Glomerular endothelial cell (primary cell): ENCODE data around the gene ITPR2. TPM values are rescaled to one million over a fixed set of nuclear protein-coding genes. Genes with fewer than 3 reads are reported as not detected.
"Not testable (repeated sequence)": the region's sequence is repeated elsewhere in the genome, so short reads cannot be mapped to it uniquely, and the experiment has no call there.

Experiments used
- DNase-seq: peaks from one replicate; pipeline ENCODE4 v3.0.0-alpha.2; 2011; ENCODE audit warnings: low read depth, low spot score; ENCODE audit errors: extremely low read depth
- total RNA-seq: library from RNA; depleted of rRNA; stranded (reverse); fragments of >200 nt; gene quantifications from 2 replicates; pipeline ENCODE4 v1.2.3, GENCODE V29; 2015

Gene ITPR2
- total RNA-seq, 1 donor from 2014 or later = 39.7 TPM

- no peak for DNase-seq
Observed at GRCh38 chr12:26767116-26767515, 65.9 kb downstream of the ITPR2 start.

- DNase-seq = no peak
Observed at GRCh38 chr12:26762186-26762585, 70.8 kb downstream of the ITPR2 start.

- no peak for DNase-seq
Observed at GRCh38 chr12:26761775-26762174, 71.2 kb downstream of the ITPR2 start.

GRCh38 chr12:26760657-26761293 is 72.2 kb downstream of the ITPR2 start:
- no peak for DNase-seq

GRCh38 chr12:26755362-26755761 is 77.6 kb downstream of the ITPR2 start:
- not testable (repeated sequence) for DNase-seq

GRCh38 chr12:26754148-26754547 is 78.8 kb downstream of the ITPR2 start:
- no peak for DNase-seq

- DNase-seq = no peak
Observed at GRCh38 chr12:26751179-26751578, 81.8 kb downstream of the ITPR2 start.

GRCh38 chr12:26750531-26751175 is 82.3 kb downstream of the ITPR2 start:
- DNase-seq = no peak

GRCh38 chr12:26749781-26750180 is 83.2 kb downstream of the ITPR2 start:
- no peak for DNase-seq

GRCh38 chr12:26748741-26749431 is 84.1 kb downstream of the ITPR2 start:
- no peak for DNase-seq

GRCh38 chr12:26748412-26748740 is 84.6 kb downstream of the ITPR2 start:
- DNase-seq = no peak

GRCh38 chr12:26746121-26746714 is 86.8 kb downstream of the ITPR2 start:
- no peak for DNase-seq

GRCh38 chr12:26744697-26745440 is 88.1 kb downstream of the ITPR2 start:
- DNase-seq = no peak

GRCh38 chr12:26744042-26744626 is 88.9 kb downstream of the ITPR2 start:
- no peak for DNase-seq

GRCh38 chr12:26741584-26742227 is 91.3 kb downstream of the ITPR2 start:
- DNase-seq = no peak

GRCh38 chr12:26740991-26741390 is 92.0 kb downstream of the ITPR2 start:
- no peak for DNase-seq

- no peak for DNase-seq
Observed at GRCh38 chr12:26740348-26740747, 92.6 kb downstream of the ITPR2 start.

- DNase-seq = no peak
Observed at GRCh38 chr12:26737487-26738030, 95.4 kb downstream of the ITPR2 start.

GRCh38 chr12:26736563-26737486 is 96.2 kb downstream of the ITPR2 start:
- no peak for DNase-seq
